ENCODE measurements around the gene S100A8. TPM values are rescaled to one million over a fixed set of nuclear protein-coding genes. Genes with fewer than 3 reads are reported as not detected.

The S100A8 gene
- total RNA-seq, 1 donor = not detected

- no peak overlapping the region for H3K4me3 ChIP-seq (ENCODE audit: low read depth, low read length)
- no peak for DNase-seq (ENCODE audit: low read depth)
- no peak for TF ChIP-seq CTCF (IDR thresholded peaks at IDR 0.05; ENCODE audit: insufficient read depth, low read length)
Measured at GRCh38 chr1:153386500-153386901, 4.4 kb downstream of the S100A8 start.

- no peak overlapping the region for H3K4me3 ChIP-seq (ENCODE audit: low read depth, low read length)
- DNase-seq (ENCODE audit: low read depth) = no peak
- TF ChIP-seq CTCF (IDR thresholded peaks at IDR 0.05; ENCODE audit: insufficient read depth, low read length) = no peak
Measured at GRCh38 chr1:153384958-153385580, 5.8 kb downstream of the S100A8 start.

- TF ChIP-seq CTCF (IDR thresholded peaks at IDR 0.05; ENCODE audit: insufficient read depth, low read length) = no peak
- no peak overlapping the region for H3K4me3 ChIP-seq (ENCODE audit: low read depth, low read length)
- DNase-seq (ENCODE audit: low read depth) = no peak
Measured at GRCh38 chr1:153380711-153381110, 10.2 kb downstream of the S100A8 start.

GRCh38 chr1:153379591-153379990, 11.3 kb downstream of the S100A8 start:
- TF ChIP-seq CTCF (IDR thresholded peaks at IDR 0.05; ENCODE audit: insufficient read depth, low read length) = no peak
- no peak for DNase-seq (ENCODE audit: low read depth)
- no peak overlapping the region for H3K4me3 ChIP-seq (ENCODE audit: low read depth, low read length)

- DNase-seq (ENCODE audit: low read depth) = peak; percentile 78
- no peak for TF ChIP-seq CTCF (IDR thresholded peaks at IDR 0.05; ENCODE audit: insufficient read depth, low read length)
- H3K4me3 ChIP-seq (ENCODE audit: low read depth, low read length) = no peak within 1 kb of the TSS
Measured at GRCh38 chr1:153375511-153375910, 15.4 kb downstream of the S100A8 start, which contains the start of gene S100A12. Gene S100A12 (minus strand): TSS chr1:153375621. CDS start chr1:153374592, 1,029 bp downstream.

GRCh38 chr1:153374071-153374470, 16.8 kb downstream of the S100A8 start:
- TF ChIP-seq CTCF (IDR thresholded peaks at IDR 0.05; ENCODE audit: insufficient read depth, low read length) = no peak
- DNase-seq (ENCODE audit: low read depth) = no peak

GRCh38 chr1:153372571-153372970, 18.3 kb downstream of the S100A8 start:
- no peak for TF ChIP-seq CTCF (IDR thresholded peaks at IDR 0.05; ENCODE audit: insufficient read depth, low read length)
- H3K4me3 ChIP-seq (ENCODE audit: low read depth, low read length) = no peak overlapping the region

More at GRCh38 chr1:153374071-153374470, 16.8 kb downstream of the S100A8 start:
- no peak overlapping the region for H3K4me3 ChIP-seq (ENCODE audit: low read depth, low read length)

More at GRCh38 chr1:153372571-153372970, 18.3 kb downstream of the S100A8 start:
- no peak for DNase-seq (ENCODE audit: low read depth)

All from fibroblast of the aortic adventitia (primary cell).